IMR-90 (cell line): ENCODE data around the gene CTBP2. TPM values are rescaled to one million over a fixed set of nuclear protein-coding genes. Genes with fewer than 3 reads are reported as not detected.

Experiments used
- ATAC-seq: fragments of 200-7000 bp; cut with Tn5 transposase; 2 replicates; pipeline ENCODE4 v1.9.1; 2020; ENCODE audit warnings: low read depth, mild to moderate bottlenecking, moderate library complexity
- BruUV-seq: library from RNA; stranded (reverse); fragments of 400-500 nt; replicated peaks from 2 replicates; lab custom pipeline; 2021; lab: Mats Ljungman, UMichigan
- CTCF ChIA-PET: fragments of 300-600 bp; formaldehyde crosslinking; extraction: SDS; loops from one replicate; lab custom pipeline; 2021; ENCODE audit warnings: antibody characterized with exemption; lab: Yijun Ruan, JAX
- POLR2A ChIA-PET: fragments of 300-600 bp; sonication (Branson Sonifier 250); formaldehyde crosslinking; loops from one replicate; lab custom pipeline; 2022; ENCODE audit warnings: antibody characterized with exemption; ENCODE audit not compliant: unreplicated experiment; lab: Charles Lee
- DNase-seq: peaks from one replicate; pipeline ENCODE4 v3.0.0; 2013
- H2AFZ ChIP-seq: replicated peaks from 2 replicates; pipeline ENCODE3; 2013; ENCODE audit warnings: low read length, mild to moderate bottlenecking; ENCODE audit not compliant: poor library complexity
- H2AK5ac ChIP-seq: 2 replicates; pipeline ENCODE4 v1.6.1; 2013; ENCODE audit warnings: low read depth, low read length, inconsistent platforms
- H2AK9ac ChIP-seq: replicated peaks from 2 replicates; pipeline ENCODE3; 2013; ENCODE audit warnings: mild to moderate bottlenecking, low read depth, low read length, moderate library complexity; ENCODE audit not compliant: poor library complexity
- H2BK120ac ChIP-seq: 2 replicates; pipeline ENCODE4 v1.6.1; 2013; ENCODE audit warnings: low read depth, low read length, inconsistent platforms
- H2BK15ac ChIP-seq: 3 replicates; pipeline ENCODE4 v1.6.1; 2013; ENCODE audit warnings: low read depth, low read length, inconsistent platforms
- H2BK20ac ChIP-seq: 2 replicates; pipeline ENCODE4 v1.6.1; 2013; ENCODE audit warnings: low read depth, mild to moderate bottlenecking, inconsistent platforms, low read length, moderate library complexity
- H2BK5ac ChIP-seq: 2 replicates; pipeline ENCODE4 v1.6.1; 2013; ENCODE audit warnings: mild to moderate bottlenecking, low read depth, low read length, inconsistent platforms; ENCODE audit not compliant: poor library complexity, severe bottlenecking
- H3K14ac ChIP-seq: replicated peaks from 2 replicates; pipeline ENCODE4 v1.6.1; 2013; ENCODE audit warnings: low read depth, low read length, inconsistent platforms
- H3K18ac ChIP-seq: 2 replicates; pipeline ENCODE4 v1.6.1; 2013; ENCODE audit warnings: low read depth, low read length, control low read depth
- H3K23ac ChIP-seq: 2 replicates; pipeline ENCODE4 v1.6.1; 2013; ENCODE audit warnings: low read depth, low read length, inconsistent platforms
- H3K27ac ChIP-seq: 2 replicates; pipeline ENCODE4 v1.5.1; 2013; ENCODE audit warnings: mild to moderate bottlenecking, control low read depth, low read length; ENCODE audit not compliant: insufficient read depth
- H3K27me3 ChIP-seq: 2 replicates; pipeline ENCODE4 v1.6.1; 2013; ENCODE audit warnings: low read length; ENCODE audit not compliant: control insufficient read depth, insufficient read depth
- H3K36me3 ChIP-seq: 2 replicates; pipeline ENCODE4 v1.6.1; 2013; ENCODE audit warnings: low read length, mixed read lengths; ENCODE audit not compliant: control insufficient read depth, insufficient read depth
- H3K4ac ChIP-seq: 2 replicates; pipeline ENCODE4 v1.6.1; 2013; ENCODE audit warnings: low read depth, low read length, inconsistent platforms
- H3K4me1 ChIP-seq: 2 replicates; pipeline ENCODE4 v1.6.1; 2013; ENCODE audit warnings: low read length, mixed read lengths; ENCODE audit not compliant: control insufficient read depth, insufficient read depth
- H3K4me2 ChIP-seq: 2 replicates; pipeline ENCODE4 v1.6.1; 2013; ENCODE audit warnings: low read depth, mild to moderate bottlenecking, control low read depth, low read length, moderate library complexity
- H3K4me3 ChIP-seq: 2 replicates; pipeline ENCODE4 v1.5.1; 2013; ENCODE audit warnings: low read depth, mild to moderate bottlenecking, control low read depth, low read length, moderate library complexity; ENCODE audit not compliant: insufficient read depth
- H3K56ac ChIP-seq: 2 replicates; pipeline ENCODE4 v1.6.1; 2013; ENCODE audit warnings: low read length, inconsistent platforms; ENCODE audit not compliant: insufficient read depth; ENCODE audit errors: extremely low read depth
- H3K79me1 ChIP-seq, 2 experiments: 2 replicates each; pipeline ENCODE4 v1.6.1; 2013; ENCODE audit warnings: low read length in 2 of 2, inconsistent platforms in 1 of 2, low read depth in 1 of 2
- H3K9ac ChIP-seq: 2 replicates; pipeline ENCODE4 v1.6.1; 2013; ENCODE audit warnings: low read depth, low read length, control low read depth
- H3K9me1 ChIP-seq: 2 replicates; pipeline ENCODE4 v1.6.1; 2013; ENCODE audit warnings: low read length, inconsistent platforms; ENCODE audit not compliant: insufficient read depth
- H3K9me3 ChIP-seq: 2 replicates; pipeline ENCODE4 v1.6.1; 2013; ENCODE audit warnings: low read length; ENCODE audit not compliant: control insufficient read depth, insufficient read depth
- H4K20me1 ChIP-seq: 2 replicates; pipeline ENCODE4 v1.6.1; 2013; ENCODE audit warnings: low read length, inconsistent platforms; ENCODE audit not compliant: insufficient read depth
- H4K5ac ChIP-seq: 2 replicates; pipeline ENCODE4 v1.6.1; 2013; ENCODE audit warnings: mild to moderate bottlenecking, low read depth, low read length, control low read depth
- H4K8ac ChIP-seq, 2 experiments: 2 replicates each; pipeline ENCODE4 v1.6.1; 2013; ENCODE audit warnings: low read depth in 2 of 2, low read length in 2 of 2, control low read depth in 1 of 2, inconsistent platforms in 1 of 2
- H4K91ac ChIP-seq: 2 replicates; pipeline ENCODE4 v1.6.1; 2013; ENCODE audit warnings: low read depth, low read length, inconsistent platforms; ENCODE audit not compliant: insufficient read depth
- FOS ChIP-seq: fragments of 150-350 bp; IDR thresholded peaks from 2 replicates; pipeline ENCODE4 v1.6.1; 2016; ENCODE audit warnings: low read depth, low read length
- WGBS, 2 experiments: methylation state at CpG; one replicate each; pipeline versions ENCODE4 v1.1.5 to v1.1.7; 2013; ENCODE audit warnings: missing lambda C conversion rate in 2 of 2; ENCODE audit not compliant: insufficient read length in 1 of 2; ENCODE audit errors: extremely low coverage in 2 of 2; 5-methylcytosine and 5-hydroxymethylcytosine counted together
- dilution Hi-C: fragments of 300-500 bp; cut with HindIII; formaldehyde crosslinking; loops from one replicate; pipeline ENCODE4 v1.14.3; 2018; ENCODE audit warnings: low sequenced_read_pairs; ENCODE audit not compliant: unreplicated experiment
- in situ Hi-C: fragments of 300-500 bp; cut with MboI; formaldehyde crosslinking; loops from 3 replicates; pipeline ENCODE4 v1.14.3; 2019; ENCODE audit warnings: low sequenced_read_pairs, inconsistent platforms, mixed read lengths
- intact Hi-C: fragments of 100-400 bp; cut with micrococcal nuclease; formaldehyde crosslinking; loops from 2 replicates; pipeline ENCODE4 v1.10.0; 2022
- polyA plus RNA-seq, 3 experiments: library from polyadenylated mRNA; depleted of rRNA; stranded (reverse); fragments of >200 nt; gene quantifications; 2 replicates each; pipeline ENCODE4 v1.2.3, GENCODE V29; 2012; ENCODE audit warnings: low replicate concordance in 1 of 3
- total RNA-seq: library from RNA; depleted of rRNA; stranded (reverse); fragments of >200 nt; gene quantifications from 2 replicates; pipeline ENCODE4 v1.2.3, GENCODE V29; 2012
- TF ChIP-seq, protein P1 (sequence below): conservative IDR thresholded peaks from 2 replicates; pipeline ENCODE4 v1.5.1; 2012; ENCODE audit warnings: mild to moderate bottlenecking, low read depth, low read length, improper control_type of control experiment

CTBP2 gene
- total and polyA plus RNA-seq, 2 of the 4 experiments (the other 2 are of a cell fraction) = 81.0 to 86.6 TPM

- Histone ChIP-seq H2AK5ac (peak overlapping the region; percentile 44; the same call in 1 of the 2 replicates), H3K4me2 (no peak overlapping the region), H3K36me3 (peaks cover 15% of the 10 kb centered on the region; the same call in 1 of the 2 replicates), H3K27me3 (no peaks in the 10 kb centered on the region), H4K20me1 (peaks cover 81% of the 10 kb centered on the region), H2BK20ac (peak overlapping the region; percentile 69; the same call in 1 of the 2 replicates), H3K4me1 (peaks cover 13% of the 10 kb centered on the region), H4K91ac (peak overlapping the region; percentile 58; the same call in 1 of the 2 replicates), H3K18ac (no peak overlapping the region), H3K9me3 (no peaks in the 10 kb centered on the region), H3K4ac (peak overlapping the region; percentile 83; the same call in 1 of the 2 replicates), H4K8ac (peak overlapping the region in 1 of 2 experiments; percentile 61; a peak in 1 of 4 replicates), H3K56ac (no peak overlapping the region), H3K23ac (no peak overlapping the region), H3K9me1 (peaks cover 50% of the 10 kb centered on the region), H3K9ac (no peak overlapping the region), H3K27ac (no peak overlapping the region), H2BK15ac (0 out of 3 replicates have a peak overlapping the region, but pooled peaks have one; percentile 52), H3K79me1 (peaks cover 53 to 89% of the 10 kb centered on the region in 2 experiments), H4K5ac (no peak overlapping the region), H2BK120ac (peak overlapping the region; percentile 51; the same call in 1 of the 2 replicates), H2AK9ac (peak overlapping the region; percentile 50), H2BK5ac (no peak overlapping the region), H3K4me3 (no peak overlapping the region), H3K14ac (no peak overlapping the region; the same call in 1 of the 2 replicates), H2AFZ (no peak overlapping the region)
- in situ Hi-C loops (no loop called here), intact Hi-C loops (loop anchor here (5.0 kb wide), 1 partner anchor 46 kb away; no protein-coding TSS in a partner anchor), dilution Hi-C loops (no loop called here)
- no TSS peak for BruUV-seq
- DNase-seq = no peak
- TF ChIP-seq FOS = no peak
- TF ChIP-seq, protein P1, sequence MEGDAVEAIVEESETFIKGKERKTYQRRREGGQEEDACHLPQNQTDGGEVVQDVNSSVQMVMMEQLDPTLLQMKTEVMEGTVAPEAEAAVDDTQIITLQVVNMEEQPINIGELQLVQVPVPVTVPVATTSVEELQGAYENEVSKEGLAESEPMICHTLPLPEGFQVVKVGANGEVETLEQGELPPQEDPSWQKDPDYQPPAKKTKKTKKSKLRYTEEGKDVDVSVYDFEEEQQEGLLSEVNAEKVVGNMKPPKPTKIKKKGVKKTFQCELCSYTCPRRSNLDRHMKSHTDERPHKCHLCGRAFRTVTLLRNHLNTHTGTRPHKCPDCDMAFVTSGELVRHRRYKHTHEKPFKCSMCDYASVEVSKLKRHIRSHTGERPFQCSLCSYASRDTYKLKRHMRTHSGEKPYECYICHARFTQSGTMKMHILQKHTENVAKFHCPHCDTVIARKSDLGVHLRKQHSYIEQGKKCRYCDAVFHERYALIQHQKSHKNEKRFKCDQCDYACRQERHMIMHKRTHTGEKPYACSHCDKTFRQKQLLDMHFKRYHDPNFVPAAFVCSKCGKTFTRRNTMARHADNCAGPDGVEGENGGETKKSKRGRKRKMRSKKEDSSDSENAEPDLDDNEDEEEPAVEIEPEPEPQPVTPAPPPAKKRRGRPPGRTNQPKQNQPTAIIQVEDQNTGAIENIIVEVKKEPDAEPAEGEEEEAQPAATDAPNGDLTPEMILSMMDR = no peak
- CTCF ChIA-PET = no interaction called here
- POLR2A ChIA-PET = no interaction called here
- no peak for ATAC-seq
- WGBS, 2 experiments = 92% methylated on average over 4 of the region's 9 CpGs; no CpG with 5 or more reads in 1 of the 2 experiments
Observed at GRCh38 chr10:125101581-125101980, 58.8 kb downstream of the CTBP2 start.
